AG09319 (cell line): Measurements from ENCODE around the gene ACAN.

Experiments
- DNase-seq: peaks from one replicate; pipeline ENCODE4 v3.0.0-alpha.2; 2010; ENCODE audit warnings: low read depth; ENCODE audit errors: extremely low read depth
- CTCF ChIP-seq: IDR thresholded peaks from 2 replicates; pipeline ENCODE4 v1.5.1; 2011; ENCODE audit warnings: low read depth, mild to moderate bottlenecking, inconsistent platforms, low read length, moderate library complexity

The ACAN gene

GRCh38 chr15:88769161-88769971 lies 33.9 kb upstream of the ACAN start:
- DNase-seq = no peak
- no peak for TF ChIP-seq CTCF

- no peak for DNase-seq
- TF ChIP-seq CTCF = no peak
Measured at GRCh38 chr15:88775776-88776175, 27.5 kb upstream of the ACAN start.

- DNase-seq = no peak
- TF ChIP-seq CTCF = no peak
Measured at GRCh38 chr15:88776646-88777045, 26.6 kb upstream of the ACAN start.

- DNase-seq = no peak
- TF ChIP-seq CTCF = no peak
Measured at GRCh38 chr15:88779944-88780343, 23.3 kb upstream of the ACAN start.

- TF ChIP-seq CTCF = no peak
- DNase-seq = no peak
Measured at GRCh38 chr15:88782465-88782864, 20.8 kb upstream of the ACAN start.

- TF ChIP-seq CTCF = no peak
- no peak for DNase-seq
Measured at GRCh38 chr15:88785217-88785616, 18.0 kb upstream of the ACAN start.

- no peak for TF ChIP-seq CTCF
- DNase-seq = no peak
Measured at GRCh38 chr15:88788036-88788435, 15.2 kb upstream of the ACAN start.
